GM21723 (cell line): ENCODE data around the gene SYVN1.
"Not testable (repeated sequence)": the region's sequence is repeated elsewhere in the genome, so short reads cannot be mapped to it uniquely, and the experiment has no call there.

ENCODE experiments used
- ATAC-seq: cut with Tn5 transposase; IDR thresholded peaks from one replicate; pipeline ENCODE4 v1.9.1; 2021; ENCODE audit warnings: mild to moderate bottlenecking, moderate library complexity; ENCODE audit not compliant: unreplicated experiment

SYVN1 gene

GRCh38 chr11:65151331-65151899 lies 17.1 kb upstream of the SYVN1 start:
- no peak for ATAC-seq

GRCh38 chr11:65150509-65151299 lies 16.4 kb upstream of the SYVN1 start:
- ATAC-seq: peak; percentile 74

GRCh38 chr11:65150131-65150508 lies 15.8 kb upstream of the SYVN1 start:
- not testable (repeated sequence) for ATAC-seq

GRCh38 chr11:65148657-65149056 lies 14.3 kb upstream of the SYVN1 start:
- ATAC-seq: no peak

- ATAC-seq: no peak
These were observed 13.2 kb upstream of the SYVN1 start for GRCh38 chr11:65147352-65148075.

GRCh38 chr11:65141896-65142494 lies 7.7 kb upstream of the SYVN1 start:
- no peak for ATAC-seq

- ATAC-seq: no peak
These were observed 2.3 kb upstream of the SYVN1 start for GRCh38 chr11:65136515-65137096.

GRCh38 chr11:65135633-65136145 lies 1.4 kb upstream of the SYVN1 start:
- ATAC-seq: no peak

- ATAC-seq: peak; percentile 67
These were observed 773 bp upstream of the SYVN1 start for GRCh38 chr11:65134952-65135632.

- ATAC-seq: no peak
These were observed 595 bp downstream of the SYVN1 start for GRCh38 chr11:65133724-65134123.

- no peak for ATAC-seq
These were observed 1.2 kb downstream of the SYVN1 start for GRCh38 chr11:65132988-65133700.

GRCh38 chr11:65132238-65132987 lies 1.9 kb downstream of the SYVN1 start:
- peak; percentile 43 for ATAC-seq

GRCh38 chr11:65131895-65132237 lies 2.5 kb downstream of the SYVN1 start:
- ATAC-seq: no peak

- no peak for ATAC-seq
These were observed 2.9 kb downstream of the SYVN1 start for GRCh38 chr11:65131417-65131776.

- ATAC-seq: no peak
These were observed 3.5 kb downstream of the SYVN1 start for GRCh38 chr11:65130631-65131416.

- no peak for ATAC-seq
These were observed 4.5 kb downstream of the SYVN1 start for GRCh38 chr11:65129649-65130441.
